ENCODE results near the gene CORO1C.

- TF ChIP-seq CTCF (IDR thresholded peaks at IDR 0.05; ENCODE audit: poor library complexity, severe bottlenecking) (no peak), EZH2 (IDR thresholded peaks at IDR 0.05; ENCODE audit: borderline replicate concordance, insufficient read depth, low read length, poor library complexity, severe bottlenecking) (no peak)
These were observed 50.0 kb downstream of the CORO1C start for GRCh38 chr12:108681317-108681716.
